Fibroblast of the aortic adventitia (primary cell): Measurements from ENCODE around the gene C9orf57. TPM values are rescaled to one million over a fixed set of nuclear protein-coding genes. Genes with fewer than 3 reads are reported as not detected.
"Not testable (repeated sequence)": the region's sequence is repeated elsewhere in the genome, so short reads cannot be mapped to it uniquely, and the experiment has no call there.

Experiments
- DNase-seq: peaks from one replicate; pipeline ENCODE4 v3.0.0-alpha.2; 2010; ENCODE audit warnings: low read depth
- H3K4me3 ChIP-seq: 2 replicates; pipeline ENCODE4 v1.5.1; 2011; ENCODE audit warnings: low read depth, mild to moderate bottlenecking, control low read depth, low read length, moderate library complexity
- CTCF ChIP-seq: IDR thresholded peaks from 2 replicates; pipeline ENCODE4 v1.5.1; 2011; ENCODE audit warnings: mild to moderate bottlenecking, low read length, control low read depth, inconsistent platforms; ENCODE audit not compliant: insufficient read depth
- total RNA-seq: library from RNA; depleted of rRNA; stranded (reverse); fragments of >200 nt; gene quantifications from 2 replicates; pipeline ENCODE4 v1.2.3, GENCODE V29; 2012; ENCODE audit warnings: low replicate concordance

C9orf57 gene
- not detected in 2 replicates for total RNA-seq

- no peak for DNase-seq
- no peak within 1 kb of the TSS for H3K4me3 ChIP-seq
- TF ChIP-seq CTCF = no peak
These were observed at the start of gene C9orf57 for GRCh38 chr9:72060513-72060912. C9orf57 (minus strand) TSS chr9:72060613; CDS start chr9:72059331, 1,282 bp downstream.

- no peak for DNase-seq
- H3K4me3 ChIP-seq = no peak overlapping the region
- no peak for TF ChIP-seq CTCF
These were observed 42.1 kb upstream of the C9orf57 start for GRCh38 chr9:72102520-72102919.

GRCh38 chr9:72095520-72095919 is 35.1 kb upstream of the C9orf57 start:
- not testable (repeated sequence) for DNase-seq, H3K4me3 ChIP-seq

- no peak for DNase-seq
- no peak overlapping the region for H3K4me3 ChIP-seq
- TF ChIP-seq CTCF = no peak
These were observed 32.4 kb upstream of the C9orf57 start for GRCh38 chr9:72092820-72093219.

- no peak for TF ChIP-seq CTCF
- H3K4me3 ChIP-seq = no peak overlapping the region
These were observed 29.2 kb upstream of the C9orf57 start for GRCh38 chr9:72089451-72090130.

GRCh38 chr9:72082536-72082935 is 22.1 kb upstream of the C9orf57 start:
- TF ChIP-seq CTCF = no peak
- DNase-seq = no peak
- H3K4me3 ChIP-seq = no peak overlapping the region

More at GRCh38 chr9:72089451-72090130, 29.2 kb upstream of the C9orf57 start:
- DNase-seq = no peak

GRCh38 chr9:72074666-72075065 is 14.3 kb upstream of the C9orf57 start:
- not testable (repeated sequence) for H3K4me3 ChIP-seq, DNase-seq

- no peak for TF ChIP-seq CTCF
- no peak overlapping the region for H3K4me3 ChIP-seq
- peak; percentile 14 for DNase-seq
These were observed 4.7 kb upstream of the C9orf57 start for GRCh38 chr9:72065076-72065475.
